ENCODE measurements around the gene DPYSL4.

DPYSL4 gene

GRCh38 chr10:132179551-132180392 lies 7.0 kb upstream of the DPYSL4 start:
- H3K27ac ChIP-seq (ENCODE audit: insufficient read depth, low read depth, low read length, poor library complexity, severe bottlenecking) = no peak overlapping the region
- peaks cover 57% of the 10 kb centered on the region for H3K27me3 ChIP-seq (ENCODE audit: control insufficient read depth, insufficient read depth, low read length, poor library complexity, severe bottlenecking)
- H3K4me3 ChIP-seq (ENCODE audit: insufficient read depth, low read depth, low read length) = no peak overlapping the region
- 90 to 91% methylated on average over 16 of the region's 16 CpGs for WGBS, 2 experiments
- H3K9me3 ChIP-seq (ENCODE audit: control insufficient read depth, low read length) = no peaks in the 10 kb centered on the region
- peaks cover 9% of the 10 kb centered on the region for H3K4me1 ChIP-seq (ENCODE audit: control insufficient read depth, insufficient read depth, low read length)
- H3K36me3 ChIP-seq (ENCODE audit: control insufficient read depth, insufficient read depth, low read length) = no peaks in the 10 kb centered on the region

DNA sequence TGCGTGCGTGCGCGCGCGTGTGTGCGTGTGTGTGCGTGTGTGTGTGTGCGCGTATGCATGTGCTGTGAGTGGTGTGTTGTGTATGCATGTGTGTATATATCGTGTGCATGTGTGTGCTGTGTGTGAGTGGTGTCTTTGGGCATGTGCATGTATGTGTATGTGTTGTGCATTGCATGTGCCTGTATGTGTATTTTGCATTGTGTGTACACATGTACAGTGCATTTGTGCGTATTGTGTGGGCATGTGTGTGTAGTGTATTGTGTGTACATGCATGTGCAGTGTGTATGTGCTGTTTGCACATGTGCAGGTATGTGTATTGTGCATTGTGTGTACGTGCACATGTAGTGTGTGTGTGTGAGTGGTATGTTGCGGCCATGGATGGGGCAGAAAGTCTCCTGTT lies 6.0 kb upstream of the DPYSL4 start:
- Histone ChIP-seq H3K36me3 (ENCODE audit: control insufficient read depth, insufficient read depth, low read length) (no peaks in the 10 kb centered on the region), H3K4me1 (ENCODE audit: control insufficient read depth, insufficient read depth, low read length) (peaks cover 8% of the 10 kb centered on the region), H3K9me3 (ENCODE audit: control insufficient read depth, low read length) (no peaks in the 10 kb centered on the region), H3K4me3 (ENCODE audit: insufficient read depth, low read depth, low read length) (no peak overlapping the region), H3K27ac (ENCODE audit: insufficient read depth, low read depth, low read length, poor library complexity, severe bottlenecking) (no peak overlapping the region), H3K27me3 (ENCODE audit: control insufficient read depth, insufficient read depth, low read length, poor library complexity, severe bottlenecking) (peaks cover 67% of the 10 kb centered on the region)
- WGBS, 2 experiments = 60 to 61% methylated on average over 14 of the region's 14 CpGs

GRCh38 chr10:132181691-132182425 lies 4.9 kb upstream of the DPYSL4 start:
- H3K9me3 ChIP-seq (ENCODE audit: control insufficient read depth, low read length) = no peaks in the 10 kb centered on the region
- WGBS, 2 experiments = 76 to 77% methylated on average over 24 to 25 of the region's 25 CpGs
- no peak overlapping the region for H3K4me3 ChIP-seq (ENCODE audit: insufficient read depth, low read depth, low read length)
- H3K27ac ChIP-seq (ENCODE audit: insufficient read depth, low read depth, low read length, poor library complexity, severe bottlenecking) = no peak overlapping the region
- no peaks in the 10 kb centered on the region for H3K4me1 ChIP-seq (ENCODE audit: control insufficient read depth, insufficient read depth, low read length)
- H3K27me3 ChIP-seq (ENCODE audit: control insufficient read depth, insufficient read depth, low read length, poor library complexity, severe bottlenecking) = peaks cover 67% of the 10 kb centered on the region
- no peaks in the 10 kb centered on the region for H3K36me3 ChIP-seq (ENCODE audit: control insufficient read depth, insufficient read depth, low read length)

DNA sequence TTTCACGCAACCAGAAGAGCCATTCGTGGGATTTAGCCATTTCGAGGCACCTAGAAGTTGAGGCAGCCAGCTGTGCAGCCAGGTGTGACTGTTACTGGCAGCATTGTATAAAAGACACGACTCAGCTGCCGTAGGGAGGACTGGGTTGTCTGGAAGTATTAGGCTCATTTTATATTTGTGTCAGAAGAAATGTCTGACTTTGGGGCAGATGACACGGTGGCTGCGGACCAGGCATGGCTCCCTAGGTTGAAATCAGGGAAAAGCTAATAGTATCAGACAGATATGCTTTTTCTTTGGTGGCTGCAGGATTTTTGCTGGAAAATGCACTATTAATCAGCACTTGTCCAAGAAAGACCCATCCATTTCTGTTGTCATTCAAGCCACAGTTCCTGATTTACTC lies 4.2 kb upstream of the DPYSL4 start:
- WGBS, 2 experiments = 88 to 92% methylated on average over 7 of the region's 7 CpGs
- Histone ChIP-seq H3K9me3 (ENCODE audit: control insufficient read depth, low read length) (no peaks in the 10 kb centered on the region), H3K27ac (ENCODE audit: insufficient read depth, low read depth, low read length, poor library complexity, severe bottlenecking) (no peak overlapping the region), H3K27me3 (ENCODE audit: control insufficient read depth, insufficient read depth, low read length, poor library complexity, severe bottlenecking) (peaks cover 68% of the 10 kb centered on the region), H3K36me3 (ENCODE audit: control insufficient read depth, insufficient read depth, low read length) (no peaks in the 10 kb centered on the region), H3K4me3 (ENCODE audit: insufficient read depth, low read depth, low read length) (no peak overlapping the region), H3K4me1 (ENCODE audit: control insufficient read depth, insufficient read depth, low read length) (no peaks in the 10 kb centered on the region)

GRCh38 chr10:132183046-132183445 lies 3.7 kb upstream of the DPYSL4 start:
- Histone ChIP-seq H3K4me1 (ENCODE audit: control insufficient read depth, insufficient read depth, low read length) (no peaks in the 10 kb centered on the region), H3K9me3 (ENCODE audit: control insufficient read depth, low read length) (no peaks in the 10 kb centered on the region), H3K27me3 (ENCODE audit: control insufficient read depth, insufficient read depth, low read length, poor library complexity, severe bottlenecking) (peaks cover 68% of the 10 kb centered on the region), H3K4me3 (ENCODE audit: insufficient read depth, low read depth, low read length) (no peak overlapping the region), H3K27ac (ENCODE audit: insufficient read depth, low read depth, low read length, poor library complexity, severe bottlenecking) (no peak overlapping the region), H3K36me3 (ENCODE audit: control insufficient read depth, insufficient read depth, low read length) (no peaks in the 10 kb centered on the region)
- 87 to 92% methylated on average over 8 of the region's 8 CpGs for WGBS, 2 experiments

DNA sequence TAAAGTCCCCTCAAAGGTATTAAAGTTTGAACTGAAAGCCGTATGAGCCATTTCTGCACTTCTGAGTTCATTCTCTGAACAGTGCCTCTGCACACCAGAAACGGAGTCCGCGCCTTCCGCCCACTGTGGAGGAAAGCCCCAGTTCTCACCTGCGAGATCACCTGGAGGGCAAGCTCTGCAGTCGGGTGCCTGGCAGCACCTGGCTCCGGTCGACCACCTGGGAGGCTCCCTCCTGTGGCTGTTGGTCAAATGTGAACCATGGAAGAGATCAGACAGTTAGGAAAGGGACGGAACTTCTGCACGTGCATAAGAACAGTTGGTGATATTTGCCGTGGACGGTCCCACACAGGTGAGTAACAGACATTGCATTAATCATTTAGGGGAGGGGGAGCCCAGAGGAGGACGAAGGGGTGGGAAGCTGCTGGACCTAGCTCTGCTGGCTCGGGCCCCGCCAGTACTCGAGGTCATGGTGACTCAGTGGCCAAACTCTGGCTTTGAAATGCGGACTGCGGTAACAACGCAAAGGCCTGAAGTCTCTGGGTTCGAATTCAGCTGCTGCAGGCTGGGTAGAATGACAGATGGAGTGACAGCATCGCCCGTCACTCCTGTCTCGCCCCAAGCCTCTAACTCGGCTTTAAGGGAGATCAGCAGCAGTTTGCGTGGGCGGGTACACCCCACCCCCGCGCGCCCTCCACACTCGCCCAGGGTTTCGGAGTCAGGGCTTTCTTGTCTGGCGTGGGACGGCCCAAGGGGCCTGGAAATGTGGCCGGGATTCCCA lies 1.7 kb upstream of the DPYSL4 start:
- 41 to 43% methylated on average over 35 of the region's 35 CpGs for WGBS, 2 experiments
- Histone ChIP-seq H3K4me1 (ENCODE audit: control insufficient read depth, insufficient read depth, low read length) (no peaks in the 10 kb centered on the region), H3K36me3 (ENCODE audit: control insufficient read depth, insufficient read depth, low read length) (no peaks in the 10 kb centered on the region), H3K27me3 (ENCODE audit: control insufficient read depth, insufficient read depth, low read length, poor library complexity, severe bottlenecking) (peaks cover 76% of the 10 kb centered on the region), H3K27ac (ENCODE audit: insufficient read depth, low read depth, low read length, poor library complexity, severe bottlenecking) (no peak overlapping the region), H3K4me3 (ENCODE audit: insufficient read depth, low read depth, low read length) (no peak overlapping the region), H3K9me3 (ENCODE audit: control insufficient read depth, low read length) (no peaks in the 10 kb centered on the region)

DNA sequence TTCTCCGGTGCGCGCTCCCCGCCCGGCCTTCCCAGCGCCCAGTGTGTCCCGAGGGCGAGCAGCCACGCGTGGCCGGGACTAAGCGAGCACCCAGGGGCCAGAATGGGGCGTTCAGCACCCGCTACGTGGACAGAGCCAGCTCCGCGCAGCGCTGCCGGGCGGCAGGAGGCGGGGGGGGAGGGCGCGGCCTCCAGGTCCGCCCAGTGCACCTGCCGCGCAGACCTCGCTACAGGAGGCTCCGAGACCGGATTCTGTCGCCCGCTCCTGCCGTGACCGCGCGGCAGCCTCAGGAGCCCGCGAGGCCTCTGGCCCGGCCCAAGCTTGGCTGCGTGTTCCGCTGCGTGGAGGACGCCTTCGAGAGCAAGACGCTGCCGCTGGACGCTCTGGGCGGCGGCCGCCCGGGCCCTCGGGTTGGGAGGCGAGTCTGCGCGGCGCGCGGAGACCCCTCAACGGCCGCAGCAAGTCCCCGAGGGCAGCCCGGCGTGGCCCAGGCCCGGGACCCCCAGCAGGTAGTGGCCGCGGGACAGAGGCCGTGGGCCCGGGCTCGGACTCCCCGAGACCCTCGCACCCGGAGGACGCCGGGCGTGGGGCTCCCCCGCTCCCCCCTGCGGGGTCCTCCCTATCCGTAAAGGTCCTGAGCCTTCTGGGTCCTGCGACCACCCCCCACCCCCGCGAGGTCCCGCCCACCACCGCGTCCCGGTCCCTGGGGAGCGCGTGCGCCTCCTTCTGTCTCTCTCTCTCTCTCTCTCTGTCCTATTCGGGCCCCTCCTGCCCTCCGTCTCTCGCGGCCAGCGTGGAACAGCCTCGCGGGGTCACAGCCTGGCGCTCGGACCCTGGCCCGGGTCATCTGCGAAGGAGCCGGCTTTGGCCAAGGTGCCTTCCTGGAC lies 904 bp upstream of the DPYSL4 start:
- peaks cover 76% of the 10 kb centered on the region for H3K27me3 ChIP-seq (ENCODE audit: control insufficient read depth, insufficient read depth, low read length, poor library complexity, severe bottlenecking)
- no peaks in the 10 kb centered on the region for H3K36me3 ChIP-seq (ENCODE audit: control insufficient read depth, insufficient read depth, low read length)
- no peaks in the 10 kb centered on the region for H3K9me3 ChIP-seq (ENCODE audit: control insufficient read depth, low read length)
- peak overlapping the region; percentile 13 for H3K4me3 ChIP-seq (ENCODE audit: insufficient read depth, low read depth, low read length)
- whole genome bisulfite sequencing, 2 experiments = 6% methylated on average over 99 of the region's 99 CpGs
- no peaks in the 10 kb centered on the region for H3K4me1 ChIP-seq (ENCODE audit: control insufficient read depth, insufficient read depth, low read length)
- no peak overlapping the region for H3K27ac ChIP-seq (ENCODE audit: insufficient read depth, low read depth, low read length, poor library complexity, severe bottlenecking)

- Histone ChIP-seq H3K27ac (ENCODE audit: insufficient read depth, low read depth, low read length, poor library complexity, severe bottlenecking) (no peak overlapping the region), H3K27me3 (ENCODE audit: control insufficient read depth, insufficient read depth, low read length, poor library complexity, severe bottlenecking) (peaks cover 68% of the 10 kb centered on the region), H3K36me3 (ENCODE audit: control insufficient read depth, insufficient read depth, low read length) (no peaks in the 10 kb centered on the region), H3K9me3 (ENCODE audit: control insufficient read depth, low read length) (no peaks in the 10 kb centered on the region), H3K4me3 (ENCODE audit: insufficient read depth, low read depth, low read length) (peak overlapping the region; percentile 55), H3K4me1 (ENCODE audit: control insufficient read depth, insufficient read depth, low read length) (no peaks in the 10 kb centered on the region)
- 3% methylated on average over 54 to 57 of the region's 58 CpGs for WGBS, 2 experiments
Measured at GRCh38 chr10:132187430-132188138, 836 bp downstream of the DPYSL4 start.

GRCh38 chr10:132188331-132188730 lies 1.6 kb downstream of the DPYSL4 start:
- H3K4me3 ChIP-seq (ENCODE audit: insufficient read depth, low read depth, low read length) = no peak overlapping the region
- no peak overlapping the region for H3K27ac ChIP-seq (ENCODE audit: insufficient read depth, low read depth, low read length, poor library complexity, severe bottlenecking)
- H3K27me3 ChIP-seq (ENCODE audit: control insufficient read depth, insufficient read depth, low read length, poor library complexity, severe bottlenecking) = peaks cover 61% of the 10 kb centered on the region
- H3K9me3 ChIP-seq (ENCODE audit: control insufficient read depth, low read length) = no peaks in the 10 kb centered on the region
- WGBS, 2 experiments = 75 to 76% methylated on average over 13 of the region's 13 CpGs
- no peaks in the 10 kb centered on the region for H3K4me1 ChIP-seq (ENCODE audit: control insufficient read depth, insufficient read depth, low read length)
- no peaks in the 10 kb centered on the region for H3K36me3 ChIP-seq (ENCODE audit: control insufficient read depth, insufficient read depth, low read length)
